Activated CD8-positive, alpha-beta memory T cell treated with anti-CD3 and anti-CD28 coated beads, Interleukin-2, amount 50 U/mL, for 24 hours (primary cell): ENCODE data around the gene OR52I2.

Source experiments
- DNase-seq: peaks from one replicate; pipeline ENCODE4 v3.0.0-alpha.2; 2020; ENCODE audit errors: extremely low read depth

The OR52I2 gene

DNA sequence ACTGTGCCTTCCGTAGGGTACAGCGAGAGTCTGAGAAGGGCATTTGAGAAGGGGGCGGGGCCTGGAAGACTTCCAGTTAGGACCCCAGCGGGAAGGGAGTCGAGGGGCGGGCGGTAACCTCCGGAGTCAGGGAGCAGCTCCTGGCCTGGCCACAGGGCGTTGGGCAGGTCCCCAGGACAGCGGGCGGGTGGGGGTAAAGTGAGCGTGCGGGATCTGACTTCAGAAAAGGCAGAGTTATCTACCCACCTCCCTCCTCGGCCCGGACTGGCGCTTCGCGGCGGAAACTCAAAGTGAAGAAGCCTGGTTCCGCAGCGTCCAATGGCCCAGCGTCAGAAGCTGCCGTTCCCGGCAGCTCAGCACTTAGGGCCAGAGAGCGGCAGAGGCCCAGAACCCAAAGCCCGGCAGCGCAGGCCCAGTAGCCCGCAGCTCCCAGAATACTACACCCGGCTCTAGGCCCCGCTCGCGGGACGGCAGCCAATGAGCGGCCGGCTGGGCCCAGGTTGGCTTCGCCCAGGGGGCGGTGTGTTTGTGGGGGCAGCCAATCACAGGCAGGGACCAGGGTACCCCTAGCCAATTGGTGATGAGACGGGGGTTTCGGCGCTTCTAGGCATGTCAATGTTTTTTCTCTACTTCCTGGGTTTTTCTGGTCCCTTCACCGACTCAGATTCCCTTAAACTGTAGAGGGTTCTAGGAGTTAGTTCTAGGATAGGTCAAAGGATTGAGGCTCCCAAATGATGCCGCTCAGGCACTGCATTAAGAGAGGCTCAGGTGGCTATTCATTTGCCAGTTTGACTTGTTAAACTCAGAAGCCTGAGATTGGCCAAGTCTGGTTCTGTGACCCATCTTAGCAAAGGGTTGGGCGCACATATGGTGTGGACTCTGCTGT is 26.5 kb downstream of the OR52I2 start, which contains the start of gene TRIM68:
TSS of gene TRIM68 (minus strand) at position 451 of the 886 bp plus-strand sequence. CDS start 2,727 bp downstream, outside the sequence.
- DNase-seq, result peak; percentile 92

DNA sequence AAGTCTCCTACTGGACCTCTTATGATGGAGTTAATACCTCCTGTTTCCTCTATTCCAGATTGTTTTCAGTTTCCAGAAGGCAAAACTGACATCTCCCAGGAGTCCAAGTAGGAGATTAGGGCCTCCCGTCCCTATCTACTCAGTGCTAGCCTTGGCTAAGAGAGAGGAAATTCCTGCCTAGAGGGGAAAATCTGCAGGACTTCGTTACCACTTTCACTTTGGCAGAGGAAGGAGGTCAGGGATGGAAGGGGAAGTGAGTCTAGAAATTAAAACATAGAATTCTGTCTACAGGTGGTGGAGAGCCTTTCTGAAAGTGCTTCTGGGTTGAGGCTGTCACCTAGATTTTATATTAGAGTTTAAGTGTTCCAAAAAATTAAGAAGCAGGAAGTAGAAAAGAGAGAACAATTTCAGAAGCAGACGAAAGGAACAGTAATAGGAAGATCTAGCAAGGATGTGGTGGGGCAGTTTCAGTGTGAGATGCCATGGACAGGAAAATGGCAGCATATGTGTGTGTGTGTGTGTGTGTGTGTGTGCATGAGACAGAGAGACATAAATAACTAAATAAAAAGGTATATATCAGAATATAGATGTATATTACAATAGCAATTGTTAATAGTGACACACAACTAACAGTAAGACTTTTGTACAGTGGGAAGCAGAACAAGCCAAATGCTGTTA is 28.9 kb downstream of the OR52I2 start:
- no peak for DNase-seq

DNA sequence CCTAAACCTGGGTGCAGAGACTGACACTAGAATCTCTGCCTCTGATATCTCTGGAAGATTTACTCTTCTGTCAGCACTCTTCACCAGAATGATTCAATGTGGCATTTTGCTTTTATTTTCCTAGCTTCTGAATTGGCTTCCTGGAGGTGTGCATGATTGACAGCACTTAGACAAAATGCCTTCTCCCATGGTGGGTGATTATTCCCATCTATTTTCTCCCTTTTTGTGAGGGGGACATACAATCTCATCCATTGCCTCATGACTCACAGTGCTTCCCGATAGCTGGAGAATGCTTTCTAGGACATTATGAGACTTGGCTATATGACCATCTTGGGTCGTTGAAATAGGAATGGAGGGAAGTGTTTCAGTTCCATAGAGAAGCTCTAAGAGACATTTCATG is 30.4 kb downstream of the OR52I2 start:
- DNase-seq, result no peak

DNA sequence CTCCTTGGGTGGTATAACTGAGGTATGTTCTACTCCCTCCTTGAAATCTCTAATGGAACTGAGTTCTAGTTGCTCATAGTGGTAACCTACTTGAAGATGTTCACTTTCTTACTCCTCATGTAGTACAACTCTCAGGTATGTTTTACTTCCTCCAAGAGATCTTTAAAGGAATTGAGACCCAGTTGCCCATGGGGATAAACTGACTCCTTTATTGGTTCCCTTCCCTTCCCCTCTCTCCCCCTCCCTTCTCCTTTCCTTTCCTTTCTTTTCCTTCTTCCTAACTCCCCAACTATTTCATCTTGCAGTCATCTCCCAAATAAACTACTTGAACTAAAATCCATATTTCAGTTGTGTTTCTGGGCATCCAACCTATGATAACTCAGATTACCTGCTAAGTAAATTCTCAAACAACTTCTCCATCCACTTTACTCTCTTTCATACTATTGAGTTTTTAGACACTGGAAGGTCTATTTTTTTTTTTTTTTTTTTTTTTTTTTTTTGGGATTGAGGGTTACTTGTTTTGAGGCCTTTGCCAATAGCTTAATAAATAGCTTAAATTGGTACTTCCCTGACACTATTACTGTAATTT is 34.4 kb downstream of the OR52I2 start:
- DNase-seq, result no peak

DNA sequence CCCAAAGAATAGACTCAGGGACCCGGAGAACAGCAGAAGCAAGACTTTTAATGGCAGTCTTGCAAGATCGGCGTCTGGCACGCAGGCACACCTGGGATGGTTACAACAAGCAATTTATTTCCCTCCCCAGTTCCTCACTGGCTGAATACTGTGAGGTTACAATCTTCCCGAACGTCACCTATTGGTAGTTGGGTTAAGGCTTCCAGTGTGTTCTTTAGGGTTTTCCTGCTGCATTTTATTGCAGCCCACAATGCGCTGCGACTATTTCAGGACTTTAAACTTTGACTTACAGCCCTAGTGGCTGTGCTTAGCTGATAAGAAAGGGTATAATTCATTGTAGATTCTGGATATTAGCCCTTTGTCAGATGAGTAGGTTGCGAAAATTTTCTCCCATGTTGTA is 38.0 kb downstream of the OR52I2 start:
- no peak for DNase-seq

DNA sequence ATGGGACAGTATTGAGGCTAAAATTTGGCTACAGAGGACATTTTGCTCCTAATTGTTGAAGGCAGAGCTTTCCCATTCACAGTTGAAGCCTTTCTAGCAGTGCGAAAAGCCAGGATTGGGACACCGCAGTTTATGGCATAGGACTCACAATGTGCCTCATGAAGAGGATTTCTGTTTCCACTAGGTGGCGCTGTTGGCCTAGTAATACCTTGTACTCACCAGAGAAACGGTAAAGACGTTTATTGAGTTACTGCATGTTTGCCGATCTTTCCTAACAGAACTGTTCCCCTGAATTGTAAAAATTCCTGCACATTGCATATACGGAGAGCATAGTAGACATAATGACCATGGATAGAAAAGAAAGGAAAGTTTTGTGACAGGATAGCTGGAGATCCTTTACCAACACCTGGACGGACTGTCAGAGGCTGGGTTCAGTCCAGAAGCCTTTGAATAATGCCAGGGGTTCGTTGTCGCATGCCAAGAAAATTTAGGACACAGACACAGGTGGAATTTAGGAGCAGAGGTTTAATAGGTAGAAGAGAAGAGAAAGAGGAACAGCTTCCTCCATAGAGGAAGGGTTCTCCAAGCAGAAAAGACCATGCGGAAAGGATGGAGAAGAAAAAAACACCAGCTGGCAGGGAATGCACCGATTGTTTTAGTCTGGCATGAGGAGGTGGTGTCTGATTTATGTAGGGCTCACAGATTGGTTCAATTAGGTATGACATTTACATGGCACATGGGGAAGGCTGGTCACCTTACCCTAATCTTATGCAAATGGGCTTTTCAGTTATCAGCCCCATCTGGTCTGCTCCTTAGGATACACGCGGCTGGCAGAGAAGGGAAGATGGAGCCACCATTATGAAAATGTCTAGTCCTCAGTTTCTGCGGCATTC is 44.9 kb downstream of the OR52I2 start:
- no peak for DNase-seq

DNA sequence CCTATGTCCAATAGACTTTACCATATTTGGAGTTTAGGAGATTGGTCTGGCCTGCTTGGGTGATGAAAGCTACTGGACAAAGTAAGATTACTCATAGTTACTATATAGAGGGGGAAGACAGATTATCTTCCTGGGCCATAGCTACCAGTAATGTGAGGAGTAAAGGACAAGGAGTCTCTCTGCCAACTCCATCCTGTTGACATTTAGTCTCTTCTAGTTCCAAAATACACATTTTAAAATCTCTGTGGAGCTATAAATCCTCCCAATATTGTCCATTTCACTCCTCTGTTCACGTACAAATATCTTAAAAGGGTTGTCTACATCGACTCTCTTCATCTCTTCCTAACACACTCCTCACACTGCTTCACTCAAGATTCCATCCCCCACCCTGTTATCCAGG is 54.6 kb downstream of the OR52I2 start:
- DNase-seq, result no peak

DNA sequence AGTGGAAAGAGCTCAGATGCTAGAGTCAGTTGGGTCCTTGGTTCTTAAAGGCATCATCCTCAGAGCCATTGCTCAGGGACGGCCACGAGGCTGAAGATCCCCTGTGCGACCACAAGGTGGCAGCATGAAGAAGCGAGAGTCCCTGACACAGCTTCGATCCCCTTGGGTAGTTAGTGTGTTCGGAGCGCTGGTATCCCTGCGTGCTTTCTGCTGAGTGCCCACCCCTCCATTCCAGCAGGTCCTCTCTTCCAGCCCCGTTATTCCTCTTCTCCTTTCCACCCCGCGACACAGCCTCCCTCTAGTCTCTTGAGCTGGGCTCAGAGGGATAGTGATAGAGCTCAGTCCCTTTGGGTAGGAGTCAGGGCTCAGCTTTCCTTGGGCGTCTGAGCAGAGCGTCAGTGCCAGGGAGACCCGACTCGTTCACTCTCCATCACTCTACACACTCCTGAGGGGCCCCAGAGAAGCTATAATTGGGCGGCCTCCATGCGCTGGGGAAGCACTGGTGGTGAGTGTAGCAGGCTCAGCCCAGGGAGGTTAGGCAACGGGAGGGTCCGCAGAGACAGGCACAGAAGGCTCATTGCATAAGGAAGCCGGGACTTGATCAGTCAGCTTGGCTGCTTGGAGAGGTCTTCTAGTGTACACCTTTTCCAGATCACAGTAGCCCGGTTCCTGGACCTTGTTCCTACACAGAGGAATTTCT is 55.6 kb downstream of the OR52I2 start, which contains the start of gene OR51D1:
TSS of gene OR51D1 (plus strand) at position 516 of the 700 bp plus-strand sequence. CDS start 2,314 bp downstream, outside the sequence.
- DNase-seq, result peak; percentile 34

DNA sequence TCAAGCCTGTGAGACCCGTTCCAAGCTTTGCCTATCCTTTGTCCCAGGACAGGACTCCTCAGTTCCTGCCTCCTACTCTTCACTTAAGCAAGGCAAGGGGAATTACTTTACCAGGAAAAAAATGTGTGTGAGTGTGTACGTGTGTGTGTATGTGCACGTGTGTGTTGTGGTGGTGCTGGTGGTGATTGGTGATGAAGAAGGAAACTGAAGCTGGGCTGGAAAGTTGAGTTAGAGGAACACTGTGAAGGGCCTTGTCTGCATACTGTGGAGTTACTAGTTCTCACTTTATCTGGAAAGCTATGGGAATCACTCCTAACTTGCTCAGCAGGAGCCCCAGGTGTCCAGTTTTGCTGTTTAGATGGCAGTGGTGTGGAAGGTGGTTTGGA is 56.1 kb downstream of the OR52I2 start:
- no peak for DNase-seq

DNA sequence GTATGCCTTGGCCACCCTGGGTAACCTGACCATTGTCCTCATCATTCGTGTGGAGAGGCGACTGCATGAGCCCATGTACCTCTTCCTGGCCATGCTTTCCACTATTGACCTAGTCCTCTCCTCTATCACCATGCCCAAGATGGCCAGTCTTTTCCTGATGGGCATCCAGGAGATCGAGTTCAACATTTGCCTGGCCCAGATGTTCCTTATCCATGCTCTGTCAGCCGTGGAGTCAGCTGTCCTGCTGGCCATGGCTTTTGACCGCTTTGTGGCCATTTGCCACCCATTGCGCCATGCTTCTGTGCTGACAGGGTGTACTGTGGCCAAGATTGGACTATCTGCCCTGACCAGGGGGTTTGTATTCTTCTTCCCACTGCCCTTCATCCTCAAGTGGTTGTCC is 58.4 kb downstream of the OR52I2 start:
- DNase-seq, result no peak

DNA sequence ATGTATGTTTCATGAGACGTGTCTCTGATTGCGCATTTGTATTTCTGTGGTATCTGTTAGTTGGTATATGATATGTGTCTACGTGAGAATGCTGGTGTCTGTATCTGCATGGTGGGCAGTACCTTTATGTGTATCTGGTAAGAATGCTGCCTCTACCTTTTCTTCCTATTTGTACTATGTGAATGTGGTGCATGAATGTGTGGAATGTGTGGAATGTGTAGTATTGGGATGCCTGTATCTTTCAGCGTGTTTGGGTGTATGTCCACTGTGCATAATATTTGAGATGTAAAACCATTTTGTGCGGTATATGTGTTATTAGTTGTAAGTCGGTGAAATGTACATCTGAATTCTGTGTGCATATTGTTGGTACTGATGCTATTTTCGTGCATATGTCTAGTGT is 60.0 kb downstream of the OR52I2 start:
- DNase-seq, result no peak

DNA sequence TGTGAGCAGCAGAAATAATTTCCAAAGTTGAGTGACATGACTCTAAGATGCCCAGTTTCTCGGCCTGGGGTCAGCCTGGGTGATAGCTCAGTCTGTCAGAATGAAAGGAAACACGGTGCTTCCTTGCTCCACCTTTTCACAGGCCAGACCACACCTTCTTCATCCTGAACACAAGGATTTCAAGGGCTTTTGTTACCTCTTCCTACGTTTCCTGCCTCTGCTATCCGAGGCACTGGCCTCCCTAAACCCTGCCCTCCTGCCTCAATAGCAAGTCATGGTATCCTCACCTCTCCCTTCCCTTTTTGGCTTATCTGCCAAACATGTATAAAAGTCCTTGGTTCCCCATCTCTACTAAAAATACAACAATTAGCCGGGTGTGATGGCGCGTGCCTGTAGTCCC is 60.5 kb downstream of the OR52I2 start:
- DNase-seq, result no peak
